ENCODE results near the gene GNB1. TPM values are rescaled to one million over a fixed set of nuclear protein-coding genes. Genes with fewer than 3 reads are reported as not detected.

The GNB1 gene
- total RNA-seq, 2 donors from 2014 or later, result 69.9 to 91.6 TPM

DNA sequence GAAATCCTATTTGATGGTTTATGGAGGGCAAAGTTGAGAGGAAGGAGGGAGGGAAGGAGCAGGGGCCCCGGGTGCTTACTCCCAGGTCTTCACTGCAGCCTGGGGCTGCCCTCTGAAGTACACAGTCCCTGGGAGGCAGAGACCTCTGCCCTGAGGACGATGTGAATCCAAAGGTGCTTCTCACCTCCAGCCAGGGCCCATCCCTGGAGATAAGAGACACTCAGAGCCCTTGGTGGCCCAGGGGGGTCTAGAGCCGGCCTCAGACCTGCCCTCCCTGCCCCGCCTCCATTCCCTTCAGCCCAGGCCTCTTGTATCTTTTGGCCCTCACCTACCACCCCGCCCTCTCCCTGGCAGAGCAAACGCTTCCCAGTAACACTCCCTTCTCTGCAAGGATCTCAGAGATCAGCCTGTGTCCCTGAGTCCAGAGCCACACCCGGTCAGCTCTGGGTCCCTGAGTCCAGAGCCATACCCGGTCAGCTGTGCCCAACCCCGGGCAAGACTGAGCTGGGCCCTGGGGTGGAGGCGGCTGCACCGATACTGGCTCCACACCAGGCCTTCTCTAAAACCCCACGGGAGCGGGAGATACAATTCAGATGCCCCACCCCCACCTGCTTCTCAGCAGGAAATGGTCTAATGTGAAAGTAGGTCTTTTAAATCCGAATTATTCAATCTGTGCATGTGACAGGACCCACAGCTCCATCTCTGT is 3.6 kb upstream of the GNB1 start:
- TF ChIP-seq, protein P1, sequence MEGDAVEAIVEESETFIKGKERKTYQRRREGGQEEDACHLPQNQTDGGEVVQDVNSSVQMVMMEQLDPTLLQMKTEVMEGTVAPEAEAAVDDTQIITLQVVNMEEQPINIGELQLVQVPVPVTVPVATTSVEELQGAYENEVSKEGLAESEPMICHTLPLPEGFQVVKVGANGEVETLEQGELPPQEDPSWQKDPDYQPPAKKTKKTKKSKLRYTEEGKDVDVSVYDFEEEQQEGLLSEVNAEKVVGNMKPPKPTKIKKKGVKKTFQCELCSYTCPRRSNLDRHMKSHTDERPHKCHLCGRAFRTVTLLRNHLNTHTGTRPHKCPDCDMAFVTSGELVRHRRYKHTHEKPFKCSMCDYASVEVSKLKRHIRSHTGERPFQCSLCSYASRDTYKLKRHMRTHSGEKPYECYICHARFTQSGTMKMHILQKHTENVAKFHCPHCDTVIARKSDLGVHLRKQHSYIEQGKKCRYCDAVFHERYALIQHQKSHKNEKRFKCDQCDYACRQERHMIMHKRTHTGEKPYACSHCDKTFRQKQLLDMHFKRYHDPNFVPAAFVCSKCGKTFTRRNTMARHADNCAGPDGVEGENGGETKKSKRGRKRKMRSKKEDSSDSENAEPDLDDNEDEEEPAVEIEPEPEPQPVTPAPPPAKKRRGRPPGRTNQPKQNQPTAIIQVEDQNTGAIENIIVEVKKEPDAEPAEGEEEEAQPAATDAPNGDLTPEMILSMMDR (IDR thresholded peaks at IDR 0.05), result no peak
- H3K27ac ChIP-seq, result peak overlapping the region in 1 of 2 donors; percentile 33
- DNase-seq (ENCODE audit: low spot score), result no peak

DNA sequence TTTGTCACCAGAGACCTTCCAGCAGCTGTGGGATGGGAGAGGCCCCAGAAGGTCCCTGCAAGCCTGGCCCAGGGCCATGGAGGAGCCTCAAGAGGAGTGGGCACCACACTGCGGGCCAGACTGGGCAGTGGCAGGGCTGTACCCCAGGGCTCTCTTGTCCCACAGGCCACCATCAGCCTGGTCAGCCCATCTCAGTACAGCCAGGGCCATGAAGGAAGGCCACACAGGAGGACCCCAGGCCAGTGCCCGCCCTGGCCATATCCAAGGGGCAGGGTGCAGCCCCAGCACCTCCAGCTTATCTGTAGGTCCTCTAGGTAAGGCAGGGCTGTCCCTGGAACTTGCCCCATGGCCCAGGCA is 3.1 kb upstream of the GNB1 start:
- peak overlapping the region in 1 of 2 donors; percentile 33 for H3K27ac ChIP-seq
- TF ChIP-seq, protein P1 (IDR thresholded peaks at IDR 0.05), result no peak
- no peak overlapping the region for H3K4me3 ChIP-seq
- no peak for DNase-seq (ENCODE audit: low spot score)
- H3K36me3 ChIP-seq, result no peaks in the 10 kb centered on the region
- H3K9me3 ChIP-seq, result no peaks in the 10 kb centered on the region
- no peaks in the 10 kb centered on the region for H3K27me3 ChIP-seq
- peaks cover 0 to 47% of the 10 kb centered on the region in 2 donors for H3K4me1 ChIP-seq

More for the DNA sequence above, 3.6 kb upstream of the GNB1 start:
- peaks cover 0 to 42% of the 10 kb centered on the region in 2 donors for H3K4me1 ChIP-seq
- H3K4me3 ChIP-seq, result no peak overlapping the region
- H3K27me3 ChIP-seq, result no peaks in the 10 kb centered on the region
- no peaks in the 10 kb centered on the region for H3K9me3 ChIP-seq
- no peaks in the 10 kb centered on the region for H3K36me3 ChIP-seq

DNA sequence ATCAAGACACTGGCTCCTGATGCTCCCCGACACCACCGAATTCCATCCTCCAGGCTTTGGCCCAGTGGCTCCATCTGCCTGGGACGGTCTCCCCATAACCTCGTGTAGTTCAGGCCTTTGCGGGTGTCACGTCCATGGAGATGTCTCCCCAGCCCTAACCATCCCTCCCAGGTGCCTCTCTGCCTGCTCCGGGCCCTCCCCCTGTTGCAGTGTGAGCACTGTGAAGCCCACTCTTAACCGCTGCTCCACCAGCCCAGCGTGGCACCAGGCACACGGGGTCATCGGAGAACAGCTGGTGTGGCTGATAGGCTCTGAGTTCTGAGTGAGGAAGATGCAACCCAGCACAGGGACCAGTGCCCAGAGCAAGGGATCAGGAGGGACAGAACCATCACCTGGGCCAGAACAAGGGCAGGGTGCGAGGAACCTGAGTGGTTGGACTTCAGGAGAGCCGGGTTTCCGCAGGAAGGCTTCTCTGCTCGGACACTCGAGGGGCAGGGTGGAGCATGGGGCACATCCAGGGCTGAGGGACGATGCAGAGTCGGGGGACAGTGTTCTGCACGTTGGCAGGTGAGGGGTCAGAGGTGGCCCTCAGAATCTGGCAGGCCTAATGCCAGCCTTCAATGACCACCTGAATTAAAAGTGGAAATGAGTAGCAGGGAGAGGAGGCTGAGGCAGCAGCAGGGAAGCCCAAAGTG is 2.6 kb upstream of the GNB1 start:
- Histone ChIP-seq H3K4me3 (no peak overlapping the region), H3K4me1 (peaks cover 0 to 52% of the 10 kb centered on the region in 2 donors), H3K27me3 (no peaks in the 10 kb centered on the region), H3K9me3 (no peaks in the 10 kb centered on the region), H3K36me3 (no peaks in the 10 kb centered on the region), H3K27ac (no peak overlapping the region)
- DNase-seq (ENCODE audit: low spot score), result no peak
- TF ChIP-seq, protein P1 (IDR thresholded peaks at IDR 0.05), result no peak

DNA sequence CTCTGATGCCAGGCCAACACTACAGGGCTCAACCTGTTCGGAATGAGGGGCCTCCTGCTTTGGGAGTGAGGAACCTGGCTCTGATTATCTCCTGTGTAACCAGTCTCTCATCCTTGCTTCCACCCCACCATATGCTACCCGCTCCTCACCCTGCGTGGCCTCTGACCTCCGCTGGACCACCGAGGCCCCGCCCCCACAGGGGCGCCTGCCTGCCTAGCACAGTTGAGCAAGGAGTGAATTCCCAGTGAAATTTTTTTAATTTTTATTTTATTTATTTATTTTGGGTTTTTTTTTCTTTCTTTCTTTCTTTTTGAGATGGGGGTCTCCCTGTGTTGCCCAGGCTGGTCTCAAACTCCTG is 1.9 kb upstream of the GNB1 start:
- H3K27ac ChIP-seq, result peak overlapping the region in 1 of 2 donors; percentile 95
- peaks cover 0 to 58% of the 10 kb centered on the region in 2 donors for H3K4me1 ChIP-seq
- no peak for DNase-seq (ENCODE audit: low spot score)
- H3K4me3 ChIP-seq, result no peak overlapping the region
- H3K9me3 ChIP-seq, result no peaks in the 10 kb centered on the region
- TF ChIP-seq, protein P1 (IDR thresholded peaks at IDR 0.05), result no peak
- no peaks in the 10 kb centered on the region for H3K27me3 ChIP-seq
- no peaks in the 10 kb centered on the region for H3K36me3 ChIP-seq

DNA sequence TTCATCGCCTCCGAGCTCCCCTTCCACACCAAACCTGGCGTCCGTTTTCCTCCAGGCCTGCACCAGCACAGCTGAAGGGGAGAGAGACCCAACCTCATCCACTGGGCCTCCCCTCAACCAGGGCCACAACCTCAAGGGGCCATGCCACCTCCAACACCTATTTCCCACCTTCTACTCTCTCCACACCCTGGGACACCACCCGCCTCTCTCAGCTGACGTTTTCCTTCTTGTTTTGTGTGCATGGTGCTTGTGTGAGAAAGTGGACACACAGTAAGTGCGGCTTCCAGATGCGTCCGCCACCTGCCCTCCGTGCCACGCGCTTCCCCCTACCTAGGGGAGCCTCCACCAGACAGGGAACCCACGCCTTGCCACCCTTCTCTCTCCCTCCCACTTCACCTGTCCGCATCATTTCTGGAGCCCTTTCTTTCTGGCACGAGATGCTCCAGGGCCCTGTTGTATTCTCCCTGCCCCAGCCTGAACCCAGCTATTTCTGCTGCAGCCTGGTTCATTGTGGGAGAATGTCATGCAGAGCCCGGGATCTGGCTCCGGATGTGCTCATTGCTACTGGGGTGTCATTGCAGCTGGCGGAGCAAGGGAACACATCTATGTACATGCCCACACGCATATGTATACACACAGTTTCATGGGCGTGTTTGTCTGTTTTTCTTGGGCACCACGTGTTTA is 1.3 kb upstream of the GNB1 start:
- Histone ChIP-seq H3K4me3 (peak overlapping the region; percentile 91), H3K27me3 (no peaks in the 10 kb centered on the region), H3K36me3 (no peaks in the 10 kb centered on the region), H3K27ac (peak overlapping the region; percentile 95 to 96), H3K4me1 (peaks cover 0 to 63% of the 10 kb centered on the region in 2 donors), H3K9me3 (no peaks in the 10 kb centered on the region)
- TF ChIP-seq, protein P1 (IDR thresholded peaks at IDR 0.05), result no peak
- no peak for DNase-seq (ENCODE audit: low spot score)
